Glutamatergic neuron (in vitro differentiated cells): ENCODE results near the gene SLC5A10. TPM values are rescaled to one million over a fixed set of nuclear protein-coding genes. Genes with fewer than 3 reads are reported as not detected.

Source experiments
- DNase-seq: peaks from one replicate; pipeline ENCODE4 v3.0.0; 2022
- H3K27ac Mint-ChIP-seq: one replicate; pipeline ENCODE4 v1.8.0; 2020; ENCODE audit warnings: mild to moderate bottlenecking, mixed read lengths, inconsistent platforms; ENCODE audit not compliant: unreplicated experiment
- H3K27me3 Mint-ChIP-seq: one replicate; pipeline ENCODE4 v1.8.0; 2020; ENCODE audit warnings: mild to moderate bottlenecking, moderate library complexity, mixed read lengths, inconsistent platforms; ENCODE audit not compliant: unreplicated experiment
- H3K36me3 Mint-ChIP-seq: one replicate; pipeline ENCODE4 v1.8.0; 2020; ENCODE audit warnings: mild to moderate bottlenecking, mixed read lengths, inconsistent platforms; ENCODE audit not compliant: unreplicated experiment
- H3K4me1 Mint-ChIP-seq: one replicate; pipeline ENCODE4 v1.8.0; 2020; ENCODE audit warnings: mild to moderate bottlenecking, low read depth, mixed read lengths, inconsistent platforms; ENCODE audit not compliant: unreplicated experiment
- H3K4me3 Mint-ChIP-seq: one replicate; pipeline ENCODE4 v1.8.0; 2020; ENCODE audit warnings: mild to moderate bottlenecking, mixed read lengths, inconsistent platforms; ENCODE audit not compliant: unreplicated experiment
- H3K9me3 Mint-ChIP-seq: one replicate; pipeline ENCODE4 v1.8.0; 2020; ENCODE audit warnings: mild to moderate bottlenecking, moderate library complexity, mixed read lengths, inconsistent platforms; ENCODE audit not compliant: unreplicated experiment
- total RNA-seq: library from RNA; stranded (reverse); fragmentation: NEBNext Ultra II Directional; extraction: Animal tissue kit (Norgen Biotek cat#: 25700); gene quantifications from one replicate; pipeline ENCODE4 v1.2.1, GENCODE V29; 2021; ENCODE audit not compliant: unreplicated experiment
- TF ChIP-seq, protein P1 (sequence below): fragments of 200-600 bp; sonication (generic); IDR thresholded peaks from one replicate; pipeline ENCODE4 v1.5.0; 2021; ENCODE audit not compliant: partially characterized antibody, unreplicated experiment

Gene SLC5A10
- total RNA-seq, 1 donor from 2014 or later: not detected

- H3K36me3 Mint-ChIP-seq: no peaks in the 10 kb centered on the region
- DNase-seq: no peak
- H3K27ac Mint-ChIP-seq: no peak overlapping the region
- H3K4me1 Mint-ChIP-seq: peaks cover 4% of the 10 kb centered on the region
- peaks cover 2% of the 10 kb centered on the region for H3K27me3 Mint-ChIP-seq
- TF ChIP-seq, protein P1, sequence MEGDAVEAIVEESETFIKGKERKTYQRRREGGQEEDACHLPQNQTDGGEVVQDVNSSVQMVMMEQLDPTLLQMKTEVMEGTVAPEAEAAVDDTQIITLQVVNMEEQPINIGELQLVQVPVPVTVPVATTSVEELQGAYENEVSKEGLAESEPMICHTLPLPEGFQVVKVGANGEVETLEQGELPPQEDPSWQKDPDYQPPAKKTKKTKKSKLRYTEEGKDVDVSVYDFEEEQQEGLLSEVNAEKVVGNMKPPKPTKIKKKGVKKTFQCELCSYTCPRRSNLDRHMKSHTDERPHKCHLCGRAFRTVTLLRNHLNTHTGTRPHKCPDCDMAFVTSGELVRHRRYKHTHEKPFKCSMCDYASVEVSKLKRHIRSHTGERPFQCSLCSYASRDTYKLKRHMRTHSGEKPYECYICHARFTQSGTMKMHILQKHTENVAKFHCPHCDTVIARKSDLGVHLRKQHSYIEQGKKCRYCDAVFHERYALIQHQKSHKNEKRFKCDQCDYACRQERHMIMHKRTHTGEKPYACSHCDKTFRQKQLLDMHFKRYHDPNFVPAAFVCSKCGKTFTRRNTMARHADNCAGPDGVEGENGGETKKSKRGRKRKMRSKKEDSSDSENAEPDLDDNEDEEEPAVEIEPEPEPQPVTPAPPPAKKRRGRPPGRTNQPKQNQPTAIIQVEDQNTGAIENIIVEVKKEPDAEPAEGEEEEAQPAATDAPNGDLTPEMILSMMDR: no peak
- H3K4me3 Mint-ChIP-seq: no peak overlapping the region
- H3K9me3 Mint-ChIP-seq: no peaks in the 10 kb centered on the region
These were observed 33.5 kb downstream of the SLC5A10 start for GRCh38 chr17:18985475-18985874.

DNA sequence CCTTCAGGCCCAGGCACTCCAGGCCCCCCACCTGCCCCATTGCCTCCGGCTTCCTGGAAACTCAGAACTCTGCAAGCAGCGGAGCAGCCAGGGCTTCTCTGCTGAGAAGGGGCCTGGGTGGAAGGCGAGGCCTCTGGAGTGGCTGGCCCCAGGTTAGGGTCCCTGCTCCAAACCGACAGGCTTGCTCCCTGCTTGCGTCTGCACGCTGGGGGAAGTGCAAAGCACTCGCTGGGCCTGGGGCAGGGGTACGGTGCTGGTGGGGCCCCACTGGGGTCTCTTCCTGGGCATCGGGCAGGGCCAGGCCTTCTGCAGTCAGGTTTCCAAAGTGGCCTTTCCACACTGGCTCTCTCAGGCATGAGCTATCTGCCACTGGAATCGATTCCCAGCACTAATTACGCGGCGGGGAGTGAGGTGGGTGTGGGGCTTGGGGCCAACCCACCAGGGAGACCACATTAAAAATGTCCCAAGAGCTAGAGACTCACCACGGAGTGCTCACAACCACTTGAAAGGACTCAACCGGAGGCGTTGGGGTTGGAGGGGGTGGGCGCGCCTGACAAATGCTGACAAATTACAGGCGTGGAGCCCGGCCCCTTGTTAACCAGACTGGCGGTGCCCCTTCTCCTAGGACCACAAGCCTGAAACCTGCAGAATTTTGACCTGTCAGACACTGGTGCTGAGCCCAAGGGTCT is 34.7 kb downstream of the SLC5A10 start:
- TF ChIP-seq, protein P1: no peak
- peaks cover 4% of the 10 kb centered on the region for H3K4me1 Mint-ChIP-seq
- DNase-seq: no peak
- peaks cover 2% of the 10 kb centered on the region for H3K27me3 Mint-ChIP-seq
- no peaks in the 10 kb centered on the region for H3K9me3 Mint-ChIP-seq
- H3K36me3 Mint-ChIP-seq: no peaks in the 10 kb centered on the region
- H3K27ac Mint-ChIP-seq: no peak overlapping the region
- no peak overlapping the region for H3K4me3 Mint-ChIP-seq

DNA sequence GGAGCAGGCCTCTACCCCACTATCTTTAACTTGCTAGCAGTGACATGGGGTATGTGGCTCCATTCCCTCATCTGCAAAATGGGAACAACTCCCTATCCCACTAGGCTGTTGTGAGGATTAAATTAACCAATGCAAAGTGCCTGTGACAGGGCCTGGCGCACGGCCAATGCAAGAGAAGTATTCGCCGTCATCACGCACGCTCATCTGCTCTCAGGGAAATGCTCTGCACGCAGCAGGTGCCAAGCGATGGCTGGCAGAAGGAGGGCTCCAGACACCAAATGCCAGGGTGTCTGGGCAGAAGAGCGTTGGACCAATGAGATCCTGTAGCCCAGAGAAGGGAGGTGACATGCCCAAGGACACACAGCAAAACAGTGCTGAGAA is 35.3 kb downstream of the SLC5A10 start:
- Mint-ChIP-seq H3K36me3 (no peaks in the 10 kb centered on the region), H3K27me3 (peaks cover 2% of the 10 kb centered on the region), H3K27ac (no peak overlapping the region), H3K9me3 (no peaks in the 10 kb centered on the region), H3K4me3 (no peak overlapping the region), H3K4me1 (peaks cover 4% of the 10 kb centered on the region)
- no peak for DNase-seq
- TF ChIP-seq, protein P1: no peak

- H3K4me3 Mint-ChIP-seq: no peak overlapping the region
- H3K4me1 Mint-ChIP-seq: peaks cover 4% of the 10 kb centered on the region
- H3K36me3 Mint-ChIP-seq: no peaks in the 10 kb centered on the region
- peaks cover 2% of the 10 kb centered on the region for H3K27me3 Mint-ChIP-seq
- H3K9me3 Mint-ChIP-seq: no peaks in the 10 kb centered on the region
- TF ChIP-seq, protein P1: no peak
- H3K27ac Mint-ChIP-seq: no peak overlapping the region
- no peak for DNase-seq
These were observed 36.0 kb downstream of the SLC5A10 start for GRCh38 chr17:18987862-18988545.

DNA sequence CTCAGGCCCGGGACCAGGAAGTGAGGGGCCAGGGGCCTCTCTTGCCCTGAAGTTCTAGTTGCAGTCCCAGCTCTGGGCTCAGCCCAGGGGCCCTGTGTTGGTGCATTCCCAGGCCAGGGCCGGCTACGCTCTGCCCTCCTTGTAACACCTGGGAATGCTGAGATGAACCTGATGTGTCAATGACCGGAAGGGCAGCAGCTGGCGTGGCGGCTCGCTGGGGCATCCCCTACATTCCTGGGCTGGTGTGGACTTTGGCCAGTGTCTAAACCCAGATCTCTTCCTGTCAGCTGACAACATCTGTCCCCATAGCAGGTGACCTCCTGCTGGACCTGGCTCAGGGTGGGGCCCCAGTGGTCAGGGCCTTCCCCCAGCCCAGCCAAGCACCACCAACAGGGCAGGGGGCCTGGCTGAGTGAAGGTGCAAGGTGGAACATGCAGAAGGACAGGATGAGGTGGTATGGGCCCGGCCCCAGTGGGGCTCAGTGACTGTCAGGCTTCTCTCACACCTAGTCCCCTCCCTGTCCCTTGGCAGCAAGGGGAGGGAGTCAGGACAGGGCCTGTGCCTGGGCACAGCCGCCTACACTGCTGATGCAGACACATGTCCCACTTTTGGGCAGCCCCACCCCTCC is 36.7 kb downstream of the SLC5A10 start:
- Mint-ChIP-seq H3K4me1 (peaks cover 4% of the 10 kb centered on the region), H3K36me3 (no peaks in the 10 kb centered on the region)

More for the DNA sequence above, 36.7 kb downstream of the SLC5A10 start:
- DNase-seq: no peak
- no peak overlapping the region for H3K4me3 Mint-ChIP-seq
- TF ChIP-seq, protein P1: no peak
- peaks cover 2% of the 10 kb centered on the region for H3K27me3 Mint-ChIP-seq
- H3K27ac Mint-ChIP-seq: no peak overlapping the region
- no peaks in the 10 kb centered on the region for H3K9me3 Mint-ChIP-seq
